Renal cortex interstitium (tissue), 11 donors: ENCODE results near the gene SMAD9. TPM values are rescaled to one million over a fixed set of nuclear protein-coding genes. Genes with fewer than 3 reads are reported as not detected.

Experiments used
- DNase-seq, 11 donors: peaks; one replicate each; pipeline ENCODE4 v3.0.0-alpha.2; 2013; ENCODE audit warnings: low read depth in 9 of 11, low spot score in 4 of 11; ENCODE audit errors: extremely low read depth in 1 of 11
- polyA plus RNA-seq, 3 donors: library from polyadenylated mRNA; unstranded; fragments of 120-200 nt; gene quantifications; one replicate each; pipeline ENCODE4 v1.2.1, GENCODE V29; 2013; ENCODE audit not compliant: insufficient read length in 3 of 3

SMAD9 gene
- polyA plus RNA-seq, 3 donors, result 28.5 to 34.6 (median 33.3) TPM

DNA sequence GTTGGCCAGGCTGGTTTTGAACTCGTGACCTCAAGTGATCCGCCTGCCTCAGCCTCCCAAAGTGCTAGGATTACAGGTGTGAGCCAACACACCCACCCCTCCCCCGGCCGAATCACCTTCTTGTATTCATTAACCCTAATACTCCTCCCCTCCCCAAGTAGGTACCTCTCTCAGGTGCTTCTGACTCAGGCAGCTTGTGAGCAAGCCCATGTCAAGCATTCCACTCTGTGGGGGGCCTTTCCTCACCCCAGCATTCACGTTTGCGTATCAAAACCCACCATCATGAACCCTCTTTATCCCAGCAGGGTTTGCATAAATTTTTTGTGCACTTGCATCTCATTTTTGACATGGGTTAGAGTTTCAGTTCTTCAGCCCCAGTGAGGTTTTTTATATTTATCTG lies 124.6 kb downstream of the SMAD9 start:
- DNase-seq, result no peak

Other genes with a start within 250 kb of the SMAD9 start
- gene SERTM1, start 246.2 kb downstream of the SMAD9 start, polyA plus RNA-seq, result under 1 TPM; 0.45 to 0.53 (median 0.50) TPM
- 10 to 100 TPM; 12.7 to 19.5 (median 13.5) TPM for gene RFXAP, start 101.0 kb downstream of the SMAD9 start, polyA plus RNA-seq
- 10 to 100 TPM; 55.8 to 65.3 (median 56.8) TPM for gene ALG5, start 79.1 kb upstream of the SMAD9 start, polyA plus RNA-seq
- gene EXOSC8, start 80.5 kb upstream of the SMAD9 start, polyA plus RNA-seq, result 10 to 100 TPM; 59.8 to 75.1 (median 69.1) TPM
- gene SUPT20H, start 139.4 kb upstream of the SMAD9 start, polyA plus RNA-seq, result 100 to 1,000 TPM in 1 of 3 donors, 10 to 100 TPM in 2; 87.0 to 109 (median 99.4) TPM
- under 1 TPM in 2 of 3 donors, not detected in 1; 0.14 to 0.32 TPM for gene CSNK1A1L, start 185.4 kb upstream of the SMAD9 start, polyA plus RNA-seq